GM21786 (cell line): Measurements from ENCODE around the gene GUCA1C.
A peak's percentile ranks its signal among the peaks of the same experiment; 100 is the strongest.

ENCODE experiments used
- ATAC-seq: cut with Tn5 transposase; IDR thresholded peaks from one replicate; pipeline ENCODE4 v1.9.1; 2021; ENCODE audit not compliant: unreplicated experiment

GUCA1C gene

GRCh38 chr3:108909799-108910198 is 43.9 kb downstream of the GUCA1C start:
- no peak for ATAC-seq

DNA sequence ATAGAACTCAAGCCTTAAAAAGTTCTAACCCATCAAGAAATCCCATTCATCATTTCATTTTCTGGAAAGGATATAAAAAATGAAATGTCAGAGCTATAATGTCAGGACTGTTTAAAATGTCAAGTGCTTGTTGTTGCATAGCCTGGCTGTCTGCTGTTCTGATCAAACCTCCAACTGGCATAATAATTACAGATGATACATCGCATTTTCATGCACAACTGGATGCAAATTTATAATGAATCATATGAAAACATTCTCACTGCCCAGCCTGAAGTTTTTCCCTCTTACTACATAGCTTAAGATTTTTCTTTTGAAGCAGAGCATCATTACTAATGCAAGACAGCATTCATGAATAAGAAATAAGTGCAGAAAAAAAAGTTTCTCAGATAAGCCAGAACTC is 46.5 kb downstream of the GUCA1C start:
- no peak for ATAC-seq

DNA sequence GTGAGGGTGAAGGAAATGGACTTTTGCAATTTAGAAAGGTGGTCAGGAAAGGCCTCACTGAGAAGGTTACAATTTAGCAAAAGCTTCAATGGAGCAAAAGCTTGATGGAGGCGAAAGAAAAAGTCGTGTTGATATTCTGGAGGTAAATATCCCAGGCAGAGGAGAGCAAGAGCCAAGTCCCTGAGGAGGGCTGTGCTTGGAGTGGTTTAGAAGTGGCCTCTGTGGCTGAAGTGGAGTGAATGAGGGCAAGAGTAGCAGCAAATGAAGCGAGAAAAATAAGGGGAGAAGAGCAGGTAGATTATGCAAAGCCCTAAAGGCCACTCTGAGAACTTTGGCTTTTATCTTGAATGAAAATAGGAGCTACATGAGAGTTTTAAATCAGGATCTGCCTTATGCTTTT is 54.1 kb downstream of the GUCA1C start:
- ATAC-seq: no peak

- ATAC-seq: peak; percentile 87
Measured at GRCh38 chr3:108897883-108898282, 55.8 kb downstream of the GUCA1C start.

- ATAC-seq: no peak
Measured at GRCh38 chr3:108894981-108895380, 58.7 kb downstream of the GUCA1C start.

GRCh38 chr3:108891833-108892232 is 61.8 kb downstream of the GUCA1C start:
- no peak for ATAC-seq

DNA sequence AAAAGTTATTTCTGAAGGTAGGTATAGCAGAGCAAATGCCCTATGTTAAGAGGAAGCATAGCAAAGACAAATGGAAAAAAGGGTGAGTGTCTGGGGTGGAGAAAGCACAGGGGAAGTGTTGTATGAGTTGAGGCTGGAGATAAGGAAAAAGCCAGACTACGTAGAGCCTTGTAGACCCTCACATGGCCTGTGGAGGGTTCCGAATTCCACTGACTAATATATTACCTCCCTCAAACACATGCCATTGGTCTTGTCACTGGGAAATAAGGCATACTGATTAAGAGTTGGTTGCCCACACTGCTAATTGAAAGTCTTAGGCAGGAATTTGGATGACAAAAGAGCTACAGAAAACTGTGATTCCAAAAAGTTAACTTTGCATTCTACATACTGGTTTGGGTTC is 65.9 kb downstream of the GUCA1C start:
- no peak for ATAC-seq

- ATAC-seq: no peak
Measured at GRCh38 chr3:108887121-108887520, 66.6 kb downstream of the GUCA1C start.

DNA sequence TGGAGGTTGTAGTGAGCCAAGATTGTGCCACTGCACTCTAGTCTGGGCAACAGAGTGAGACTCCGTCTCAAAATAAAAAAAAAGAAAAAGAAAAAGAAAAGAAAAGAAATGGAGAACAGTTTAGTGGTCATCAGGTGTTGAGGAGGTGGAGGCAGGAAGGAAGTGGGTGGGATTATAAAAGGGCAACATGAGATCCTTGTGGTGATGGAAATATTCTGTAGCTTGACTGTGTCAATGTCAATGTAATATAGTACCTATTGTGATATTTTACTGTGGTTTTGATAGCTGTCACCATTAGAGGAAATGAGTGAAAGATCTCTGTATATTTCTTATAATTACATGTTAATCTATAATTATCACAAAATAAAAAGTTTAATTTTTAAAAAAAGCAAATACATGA is 70.3 kb downstream of the GUCA1C start:
- ATAC-seq: no peak

DNA sequence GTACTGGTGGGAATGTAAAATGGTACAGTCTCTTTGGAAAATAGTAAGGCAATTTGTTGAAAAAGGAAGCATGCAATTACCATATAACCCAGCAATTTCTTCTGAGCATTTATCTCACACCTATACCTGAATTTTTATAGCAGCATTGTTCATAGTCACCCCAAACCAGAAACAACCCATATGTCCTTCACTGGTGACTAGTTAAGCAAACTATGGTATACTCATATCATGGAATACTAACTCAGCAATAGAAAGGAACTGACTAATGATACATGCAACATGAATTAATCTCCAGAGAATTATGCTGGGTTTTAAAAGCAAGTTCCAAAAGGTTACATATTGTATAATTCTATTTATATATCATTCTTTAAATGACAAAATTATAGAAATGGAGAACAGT is 70.9 kb downstream of the GUCA1C start:
- ATAC-seq: no peak

DNA sequence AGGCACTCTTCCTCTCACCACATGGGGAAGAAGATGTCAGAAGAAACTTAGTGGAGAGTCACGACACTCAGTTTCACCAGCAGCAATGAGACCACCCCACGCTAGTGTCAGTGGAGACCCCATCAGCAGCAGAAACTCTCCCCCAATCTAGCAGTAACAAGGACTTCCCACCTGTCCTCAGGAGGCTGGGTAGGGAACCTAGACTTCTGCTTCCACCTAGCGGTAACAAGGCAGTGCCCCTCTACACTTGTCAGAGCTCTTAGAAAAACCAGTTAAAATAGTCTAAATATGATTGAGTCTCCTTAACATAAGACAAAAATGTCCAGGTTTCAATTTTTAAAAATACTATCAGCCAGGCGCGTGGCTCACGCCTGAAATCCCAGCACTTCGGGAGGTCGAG is 73.8 kb downstream of the GUCA1C start:
- ATAC-seq: no peak

- no peak for ATAC-seq
Measured at GRCh38 chr3:108877901-108878300, 75.8 kb downstream of the GUCA1C start.

DNA sequence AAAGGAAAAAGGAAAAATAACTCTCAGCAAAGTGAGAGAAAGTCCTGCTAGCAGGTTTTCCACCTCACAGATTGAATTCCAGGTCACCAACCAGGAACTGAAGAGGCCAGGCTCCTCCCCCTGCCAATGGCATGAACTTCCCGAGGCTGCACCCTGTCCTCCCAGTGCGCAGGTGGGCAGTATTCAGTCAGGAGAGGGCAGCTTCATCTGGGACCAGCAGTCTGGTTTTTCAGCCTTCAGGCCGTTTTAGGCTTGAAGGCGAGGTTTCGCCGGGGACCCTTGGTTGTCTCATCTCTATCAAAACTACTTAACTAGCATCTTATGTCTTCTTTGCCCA is 89.9 kb downstream of the GUCA1C start:
- ATAC-seq: no peak

GRCh38 chr3:108862865-108863798 is 90.5 kb downstream of the GUCA1C start:
- peak; percentile 62 for ATAC-seq

DNA sequence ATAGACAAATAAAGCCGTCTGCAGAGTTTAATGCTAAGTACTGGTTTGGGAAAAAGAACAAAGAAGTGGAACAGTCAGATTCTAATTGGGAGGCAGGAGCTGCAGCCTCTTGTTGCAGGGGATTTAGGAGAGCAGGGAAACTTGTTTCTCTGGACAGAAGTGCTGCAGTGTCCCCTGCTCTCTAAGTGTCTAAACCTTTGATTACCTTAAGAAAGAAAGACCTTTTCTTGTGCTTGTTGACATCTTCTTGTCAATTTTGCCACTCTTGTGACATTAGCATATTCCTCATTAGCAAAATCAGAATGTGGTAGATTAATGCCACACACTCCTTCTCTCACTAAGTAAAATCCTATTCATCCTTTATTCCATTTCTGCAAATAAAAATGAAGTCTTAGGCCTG is 92.3 kb downstream of the GUCA1C start:
- no peak for ATAC-seq
